ENCODE measurements around the gene TNNI2.
"Not testable (repeated sequence)": the region's sequence is repeated elsewhere in the genome, so short reads cannot be mapped to it uniquely, and the experiment has no call there.

TNNI2 gene

DNA sequence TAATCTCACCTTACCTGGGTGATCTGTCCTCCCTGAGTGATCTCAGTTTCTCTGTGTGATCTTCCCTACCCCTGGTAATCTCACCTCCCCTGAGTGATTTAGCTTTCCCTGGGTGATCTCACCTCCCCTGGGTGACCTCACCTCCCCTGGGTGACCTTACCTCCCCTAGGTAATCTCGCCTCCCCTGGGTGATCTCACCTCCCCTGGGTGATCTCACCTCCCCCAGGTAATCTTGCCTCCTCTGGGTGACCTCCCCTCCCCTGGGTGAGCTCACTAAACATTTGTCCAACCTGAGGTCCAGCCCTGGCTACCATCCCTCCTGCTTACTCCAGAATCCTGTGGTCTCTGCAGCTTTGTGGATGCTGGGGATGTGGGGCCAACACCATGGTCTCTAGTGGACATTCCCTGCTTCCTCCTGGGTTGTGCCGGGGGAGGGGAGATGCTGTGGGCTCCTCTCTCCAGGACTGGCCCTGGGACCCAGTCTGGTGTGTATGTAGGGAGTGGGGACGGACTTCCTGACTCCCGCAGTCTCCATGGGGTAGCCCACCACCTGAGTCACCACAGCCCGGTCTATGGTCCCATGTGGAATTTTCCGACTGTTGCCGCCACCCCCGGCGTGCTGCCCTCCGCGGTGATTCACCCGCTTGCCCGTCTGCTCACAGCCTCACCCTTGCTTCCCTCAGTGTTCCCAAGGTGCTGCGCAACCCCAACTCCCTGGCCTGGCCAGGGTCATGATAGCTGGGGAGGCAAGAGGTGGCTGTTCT lies 24.0 kb downstream of the TNNI2 start:
- no peak for DNase-seq

DNA sequence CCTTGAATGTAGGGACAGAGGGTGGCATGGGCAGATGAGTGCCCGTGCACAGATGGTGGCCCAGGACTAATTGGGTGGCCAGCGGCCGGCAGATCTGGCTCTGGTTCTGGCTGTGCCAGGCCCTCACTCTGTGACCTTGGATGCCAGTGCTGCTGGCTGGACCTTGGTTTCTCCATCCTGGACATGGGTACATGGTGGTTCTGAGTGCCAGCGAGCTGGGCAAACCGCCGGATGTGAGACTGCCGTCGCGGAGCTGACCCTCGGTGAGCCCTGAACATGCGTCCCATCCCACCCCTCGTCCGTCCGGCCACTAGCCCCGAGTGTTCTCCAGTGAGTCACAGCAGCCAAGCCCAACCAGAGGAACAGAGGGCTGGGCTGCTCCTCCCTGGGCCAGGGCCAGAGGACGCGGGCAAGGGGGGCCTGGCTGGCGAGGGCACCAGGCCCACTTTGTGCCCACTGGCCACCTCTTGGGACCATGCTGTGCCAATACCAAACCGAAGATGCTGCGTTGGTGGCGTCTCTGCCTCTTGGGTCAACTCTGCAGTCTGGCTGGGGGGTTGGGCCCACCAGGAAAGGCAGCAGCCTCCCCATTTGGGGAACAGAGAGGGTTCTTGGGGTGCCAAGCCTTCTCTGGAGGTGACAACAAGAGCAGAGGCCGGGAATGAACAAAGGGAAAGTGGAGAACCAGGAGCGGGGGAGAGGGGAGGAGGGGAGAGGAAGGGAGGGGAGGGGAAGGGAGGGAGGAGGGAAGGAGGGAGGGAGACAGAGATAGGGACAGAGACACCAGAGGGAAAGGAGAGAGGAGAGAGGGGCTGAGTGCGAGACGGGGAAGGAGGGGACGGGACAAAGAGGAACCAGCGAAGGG lies 24.8 kb downstream of the TNNI2 start:
- DNase-seq, result peak; percentile 6

DNA sequence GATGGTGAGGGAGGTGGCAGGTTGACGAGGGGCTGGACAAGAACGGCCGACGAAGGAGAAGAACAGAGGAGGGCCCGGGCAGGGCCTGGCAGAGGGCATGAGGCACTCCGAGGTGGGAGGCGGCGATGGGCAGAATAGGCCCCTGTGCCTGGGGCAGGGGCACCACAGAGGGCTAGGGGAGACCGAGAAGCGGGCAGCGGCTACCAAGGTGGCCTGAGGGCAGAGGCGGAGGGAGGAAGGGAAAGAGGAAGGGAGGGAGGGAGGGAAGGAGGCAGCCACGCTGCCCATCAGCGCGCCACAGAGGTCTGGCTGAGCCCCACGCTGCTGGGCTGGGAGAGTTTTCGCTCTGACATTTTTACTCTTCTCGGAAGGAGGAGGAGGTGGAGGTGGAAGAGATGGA lies 25.4 kb downstream of the TNNI2 start:
- DNase-seq, result no peak

DNA sequence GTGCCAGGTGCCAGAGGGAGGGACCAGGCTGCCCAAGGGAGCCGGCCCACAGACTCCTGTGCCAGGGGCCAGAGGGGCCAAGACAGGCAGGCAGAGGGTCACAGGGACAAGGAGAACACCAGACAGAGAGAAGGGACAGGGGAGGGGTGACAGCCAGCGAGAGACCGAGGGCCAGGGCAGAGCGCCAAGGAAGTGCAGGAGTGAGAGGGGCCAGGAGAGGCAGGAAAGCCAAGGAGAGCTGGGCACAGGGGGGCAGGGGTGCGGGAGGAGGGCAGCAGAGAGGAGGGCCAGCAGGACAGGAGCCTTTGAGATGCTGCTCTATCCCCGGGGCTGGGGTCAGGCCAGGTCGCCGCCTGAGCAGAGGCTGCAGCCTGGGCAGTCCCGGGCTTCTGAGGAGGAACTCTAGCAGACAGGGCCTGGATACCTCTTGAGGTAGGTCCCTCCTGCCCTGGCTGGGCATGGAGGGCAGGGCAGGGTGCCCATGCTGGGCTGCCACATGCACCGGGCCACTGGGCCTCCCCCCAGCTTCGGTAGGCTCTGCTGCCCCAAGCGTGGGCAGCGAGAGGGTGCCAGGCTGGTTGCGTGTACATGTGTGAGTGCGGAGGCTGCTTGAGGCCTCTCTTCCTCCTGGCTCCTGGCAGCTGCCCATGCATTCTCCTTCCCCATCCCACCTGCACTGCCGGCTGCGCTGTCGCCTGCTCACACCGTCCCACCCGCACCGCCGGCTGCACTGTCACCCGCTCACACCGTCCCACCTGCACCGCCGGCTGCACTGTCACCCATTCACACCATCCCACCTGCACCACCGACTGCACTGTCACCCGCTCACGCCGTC lies 26.3 kb downstream of the TNNI2 start:
- peak; percentile 22 for DNase-seq

DNA sequence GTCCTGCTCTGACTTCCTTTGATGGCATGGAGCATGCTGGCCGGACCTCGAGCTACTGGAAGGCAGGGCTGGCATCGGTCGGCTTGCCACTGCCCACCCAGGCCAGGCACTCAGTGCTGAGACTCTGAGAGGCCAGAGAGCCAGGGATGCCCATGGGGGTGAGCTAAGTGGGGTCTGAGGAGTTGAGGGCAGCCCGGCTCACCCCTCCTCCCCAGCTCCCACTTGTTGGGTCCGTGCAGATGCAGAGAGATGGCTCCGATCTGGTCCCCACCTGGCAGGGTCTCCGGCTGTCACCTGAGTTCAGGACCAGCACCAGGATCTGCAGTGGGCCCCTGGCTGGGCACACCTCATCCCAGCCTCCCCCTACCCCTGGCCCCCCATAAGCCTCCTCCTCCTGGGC lies 27.4 kb downstream of the TNNI2 start:
- no peak for DNase-seq

- no peak for DNase-seq
These were observed 28.0 kb downstream of the TNNI2 start for GRCh38 chr11:1866776-1867175.

DNA sequence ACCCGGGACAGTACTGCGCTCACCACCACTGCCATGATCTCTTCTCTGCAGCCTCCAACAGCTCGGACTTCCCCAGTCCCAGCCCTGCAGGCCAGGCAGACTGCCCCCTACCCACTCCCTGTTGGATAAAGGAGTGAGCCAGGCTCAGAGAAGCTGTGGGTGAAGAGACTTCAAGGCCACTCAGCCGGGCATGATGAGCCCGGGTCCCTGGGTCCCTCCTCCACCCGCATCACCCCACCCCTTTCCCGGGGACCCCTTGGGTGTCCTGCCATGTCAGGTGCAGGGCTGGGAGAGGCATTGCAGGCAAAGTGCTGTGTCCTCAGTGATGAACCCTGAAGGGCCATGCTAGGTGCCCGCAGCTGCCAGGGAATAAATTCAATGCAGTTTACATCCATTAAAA lies 28.6 kb downstream of the TNNI2 start:
- DNase-seq, result no peak

- no peak for DNase-seq
These were observed 29.4 kb downstream of the TNNI2 start for GRCh38 chr11:1868056-1868635.

- DNase-seq, result no peak
These were observed 30.0 kb downstream of the TNNI2 start for GRCh38 chr11:1868636-1869291.

GRCh38 chr11:1869427-1870325 lies 30.9 kb downstream of the TNNI2 start:
- no peak for DNase-seq

DNA sequence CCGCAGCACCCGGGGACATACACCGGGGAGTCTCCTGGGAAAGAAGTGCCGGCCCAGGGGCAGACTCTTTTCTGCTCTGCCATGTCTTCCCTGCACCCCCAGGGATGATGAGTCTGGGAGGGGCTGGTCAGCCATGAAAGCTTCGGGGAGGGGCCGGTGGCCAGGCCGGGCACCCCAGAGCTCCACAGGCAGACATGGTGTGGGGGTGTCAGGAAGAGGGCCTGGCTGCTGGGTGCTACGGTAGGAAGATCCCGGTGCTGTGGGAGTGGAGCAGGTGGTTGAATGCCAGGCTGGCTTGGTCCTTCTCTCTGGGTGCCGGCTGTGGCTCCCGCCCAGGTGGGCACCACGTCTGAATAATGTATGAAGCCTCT lies 31.5 kb downstream of the TNNI2 start:
- no peak for DNase-seq

GRCh38 chr11:1870721-1871466 lies 32.1 kb downstream of the TNNI2 start:
- no peak for DNase-seq

- DNase-seq, result no peak
These were observed 32.8 kb downstream of the TNNI2 start for GRCh38 chr11:1871531-1871930.

DNA sequence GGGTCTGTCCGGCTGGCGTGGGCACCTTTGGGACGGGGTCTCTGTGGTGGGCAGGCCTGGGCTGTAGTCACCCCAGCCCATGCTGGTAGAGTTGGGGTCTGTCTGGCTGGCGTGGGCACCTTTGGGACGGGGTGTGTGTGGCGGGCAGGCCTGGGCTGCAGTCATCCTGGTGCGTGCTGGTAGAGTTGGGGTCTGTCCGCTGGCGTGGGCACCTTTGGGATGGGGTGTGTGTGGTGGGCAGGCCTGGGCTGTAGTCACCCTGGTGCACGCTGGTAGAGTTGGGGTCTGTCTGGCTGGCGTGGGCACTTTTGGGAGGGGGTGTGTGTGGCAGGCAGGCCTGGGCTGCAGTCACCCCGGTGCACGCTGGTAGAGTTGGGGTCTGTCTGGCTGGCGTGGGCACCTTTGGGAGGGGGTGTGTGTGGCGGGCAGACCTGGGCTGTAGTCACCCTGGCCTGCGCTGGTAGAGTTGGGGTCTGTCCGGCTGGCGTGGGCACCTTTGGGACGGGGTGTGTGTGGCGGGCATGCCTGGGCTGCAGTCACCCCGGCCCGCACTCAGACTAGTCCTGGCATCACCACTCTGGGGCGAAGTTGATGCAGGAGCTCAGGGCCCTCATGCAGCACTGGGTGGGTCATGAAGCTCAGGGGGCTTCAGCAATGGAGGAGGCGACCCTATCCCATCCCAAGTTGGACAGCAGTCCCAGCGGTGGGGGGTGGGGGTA lies 33.6 kb downstream of the TNNI2 start:
- no peak for DNase-seq

- no peak for DNase-seq
These were observed 34.4 kb downstream of the TNNI2 start for GRCh38 chr11:1873048-1873812.

- not testable (repeated sequence) for DNase-seq
These were observed 35.0 kb downstream of the TNNI2 start for GRCh38 chr11:1873813-1874150.

- not testable (repeated sequence) for DNase-seq
These were observed 35.8 kb downstream of the TNNI2 start for GRCh38 chr11:1874441-1875092.

DNA sequence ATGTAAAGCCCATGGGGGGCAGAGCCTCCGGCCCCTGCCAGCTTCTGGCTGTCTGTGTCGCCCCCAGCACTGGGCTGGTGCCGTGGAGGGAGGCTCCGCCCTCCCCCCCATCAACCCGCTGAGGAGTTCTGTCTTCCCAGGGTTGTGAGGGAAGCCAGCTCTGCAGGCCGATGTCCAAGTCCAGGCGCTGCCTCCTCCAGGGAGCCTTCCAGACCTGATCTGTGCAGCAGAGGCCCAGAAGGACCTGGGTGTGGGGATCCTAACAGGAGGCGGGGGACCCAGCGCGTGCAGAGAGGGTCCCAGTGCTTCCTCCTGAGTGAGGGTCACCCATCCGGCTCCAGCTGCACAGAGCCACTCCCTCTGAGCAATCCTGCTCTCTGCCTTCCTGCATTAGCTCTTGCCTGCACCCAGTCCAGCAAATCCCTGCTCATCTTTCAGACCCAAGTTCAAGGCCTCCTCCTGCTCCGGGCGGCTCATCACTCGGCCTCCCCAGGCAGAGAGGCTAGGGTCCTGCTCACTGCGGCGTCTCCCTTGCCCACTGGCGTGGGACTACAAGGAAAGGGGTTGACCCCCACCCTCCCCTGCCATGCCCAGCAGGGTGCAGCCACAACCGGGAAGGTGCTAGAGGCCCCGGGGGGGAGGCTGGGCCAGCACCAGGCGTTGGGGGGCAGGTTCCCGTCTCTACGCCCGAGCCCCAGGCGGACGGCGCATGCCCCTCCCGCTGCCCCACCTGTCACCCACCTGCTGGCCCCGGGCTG lies 36.5 kb downstream of the TNNI2 start:
- DNase-seq, result no peak

All from NCI-H2029 treated with DMSO at 0.1 percent for 48 hours (cell line).